ENCODE data around the gene KLK2. TPM values are rescaled to one million over a fixed set of nuclear protein-coding genes. Genes with fewer than 3 reads are reported as not detected.

KLK2 gene
- total RNA-seq, 6 experiments from 2014 or later: not detected

DNA sequence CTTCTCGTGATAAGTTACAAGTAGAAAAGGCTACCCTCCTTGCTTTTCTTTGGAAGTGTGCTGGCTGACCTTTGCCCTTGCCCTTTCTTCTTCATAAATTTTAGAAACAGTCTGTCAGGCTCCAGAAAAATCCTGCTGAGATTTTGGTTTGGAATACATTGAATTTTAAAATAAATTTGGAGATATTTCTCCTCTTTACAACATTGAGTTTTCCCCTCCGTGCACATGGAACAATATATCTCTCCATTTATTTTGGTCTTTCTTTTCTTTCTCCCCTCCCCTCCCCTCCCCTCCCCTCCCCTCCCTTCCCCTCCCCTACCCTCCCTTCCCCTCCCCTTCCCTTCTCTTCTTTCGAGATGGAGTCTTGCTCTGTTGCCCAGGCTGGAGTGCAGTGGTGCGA, 29.4 kb downstream of the KLK2 start:
- TF ChIP-seq, protein P1, sequence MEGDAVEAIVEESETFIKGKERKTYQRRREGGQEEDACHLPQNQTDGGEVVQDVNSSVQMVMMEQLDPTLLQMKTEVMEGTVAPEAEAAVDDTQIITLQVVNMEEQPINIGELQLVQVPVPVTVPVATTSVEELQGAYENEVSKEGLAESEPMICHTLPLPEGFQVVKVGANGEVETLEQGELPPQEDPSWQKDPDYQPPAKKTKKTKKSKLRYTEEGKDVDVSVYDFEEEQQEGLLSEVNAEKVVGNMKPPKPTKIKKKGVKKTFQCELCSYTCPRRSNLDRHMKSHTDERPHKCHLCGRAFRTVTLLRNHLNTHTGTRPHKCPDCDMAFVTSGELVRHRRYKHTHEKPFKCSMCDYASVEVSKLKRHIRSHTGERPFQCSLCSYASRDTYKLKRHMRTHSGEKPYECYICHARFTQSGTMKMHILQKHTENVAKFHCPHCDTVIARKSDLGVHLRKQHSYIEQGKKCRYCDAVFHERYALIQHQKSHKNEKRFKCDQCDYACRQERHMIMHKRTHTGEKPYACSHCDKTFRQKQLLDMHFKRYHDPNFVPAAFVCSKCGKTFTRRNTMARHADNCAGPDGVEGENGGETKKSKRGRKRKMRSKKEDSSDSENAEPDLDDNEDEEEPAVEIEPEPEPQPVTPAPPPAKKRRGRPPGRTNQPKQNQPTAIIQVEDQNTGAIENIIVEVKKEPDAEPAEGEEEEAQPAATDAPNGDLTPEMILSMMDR (IDR thresholded peaks at IDR 0.05): no peak
- TF ChIP-seq POLR2A (IDR thresholded peaks at IDR 0.05): no peak
- no peak for ATAC-seq
- Histone ChIP-seq H3K4me1 (no peaks in the 10 kb centered on the region), H3K9me3 (no peaks in the 10 kb centered on the region), H3K27me3 (peaks cover 0 to 6% of the 10 kb centered on the region in 2 donors), H3K27ac (no peak overlapping the region), H3K36me3 (no peaks in the 10 kb centered on the region), H3K4me3 (no peak overlapping the region)
- WGBS (ENCODE audit: insufficient coverage, low coverage, low lambda C conversion rate, missing lambda C conversion rate): 47% methylated on average over 4 of the region's 4 CpGs
- DNase-seq: no peak
- intact Hi-C loops (cut with DNase I): no loop called here

DNA sequence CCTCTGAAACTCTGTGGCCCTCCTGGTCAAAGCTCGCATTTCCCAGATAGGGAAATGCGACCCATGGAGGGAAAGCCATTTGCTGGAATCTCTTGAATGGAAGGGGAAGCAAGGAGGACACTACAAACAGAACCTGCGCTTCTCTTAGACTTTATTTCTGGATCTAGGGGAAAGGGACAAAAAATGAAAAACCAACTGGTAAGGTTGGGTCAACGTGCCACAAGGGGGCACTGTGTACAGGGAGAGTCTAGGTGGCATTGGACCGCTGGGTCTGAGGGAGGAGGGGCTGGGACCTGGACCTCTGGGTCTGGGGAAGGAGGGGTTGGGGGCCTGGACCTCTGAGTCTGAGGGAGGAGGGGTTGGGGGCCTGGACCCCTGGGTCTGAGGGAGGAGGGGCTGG, 33.0 kb downstream of the KLK2 start:
- ATAC-seq: peak in 1 of 4 donors; percentile 39
- DNase-seq: no peak
- no peak overlapping the region for H3K4me3 ChIP-seq
- H3K27me3 ChIP-seq: peaks cover 0 to 6% of the 10 kb centered on the region in 2 donors
- TF ChIP-seq POLR2A (IDR thresholded peaks at IDR 0.05): no peak
- TF ChIP-seq, protein P1 (IDR thresholded peaks at IDR 0.05): peak in 2 of 4 donors; percentile 28 to 38
- intact Hi-C loops (cut with DNase I): no loop called here
- no peaks in the 10 kb centered on the region for H3K9me3 ChIP-seq
- WGBS (ENCODE audit: insufficient coverage, low coverage, low lambda C conversion rate, missing lambda C conversion rate): 9% methylated on average over 5 of the region's 5 CpGs
- H3K4me1 ChIP-seq: no peaks in the 10 kb centered on the region
- no peak overlapping the region for H3K27ac ChIP-seq
- no peaks in the 10 kb centered on the region for H3K36me3 ChIP-seq

DNA sequence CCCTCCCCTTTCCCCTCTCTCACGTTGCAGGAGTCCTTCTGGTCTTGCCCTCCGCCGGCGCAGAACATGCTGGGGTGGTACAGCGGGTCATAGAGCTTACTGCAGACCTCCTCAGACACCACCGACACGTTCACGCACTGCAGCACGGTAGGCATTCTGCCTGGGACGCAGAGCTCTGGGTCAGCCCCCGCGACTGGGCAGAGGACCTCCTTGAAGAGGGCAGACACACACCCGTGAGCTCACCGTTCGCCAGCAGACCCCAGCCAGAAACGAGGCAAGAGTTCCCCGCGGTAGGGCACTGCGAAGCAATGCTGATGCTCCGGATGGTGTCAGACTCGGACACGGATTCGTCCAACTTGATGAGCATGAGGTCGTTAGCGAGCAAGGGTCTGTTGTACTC, 35.1 kb downstream of the KLK2 start:
- intact Hi-C loops (cut with DNase I): no loop called here
- DNase-seq: no peak
- ATAC-seq: no peak
- peaks cover 0 to 6% of the 10 kb centered on the region in 2 donors for H3K27me3 ChIP-seq
- 33% methylated on average over 8 of the region's 25 CpGs for WGBS (ENCODE audit: insufficient coverage, low coverage, low lambda C conversion rate, missing lambda C conversion rate)
- H3K4me3 ChIP-seq: no peak overlapping the region
- no peaks in the 10 kb centered on the region for H3K9me3 ChIP-seq
- H3K4me1 ChIP-seq: no peaks in the 10 kb centered on the region
- TF ChIP-seq, protein P1 (IDR thresholded peaks at IDR 0.05): no peak
- no peak for TF ChIP-seq POLR2A (IDR thresholded peaks at IDR 0.05)
- no peaks in the 10 kb centered on the region for H3K36me3 ChIP-seq
- H3K27ac ChIP-seq: no peak overlapping the region

DNA sequence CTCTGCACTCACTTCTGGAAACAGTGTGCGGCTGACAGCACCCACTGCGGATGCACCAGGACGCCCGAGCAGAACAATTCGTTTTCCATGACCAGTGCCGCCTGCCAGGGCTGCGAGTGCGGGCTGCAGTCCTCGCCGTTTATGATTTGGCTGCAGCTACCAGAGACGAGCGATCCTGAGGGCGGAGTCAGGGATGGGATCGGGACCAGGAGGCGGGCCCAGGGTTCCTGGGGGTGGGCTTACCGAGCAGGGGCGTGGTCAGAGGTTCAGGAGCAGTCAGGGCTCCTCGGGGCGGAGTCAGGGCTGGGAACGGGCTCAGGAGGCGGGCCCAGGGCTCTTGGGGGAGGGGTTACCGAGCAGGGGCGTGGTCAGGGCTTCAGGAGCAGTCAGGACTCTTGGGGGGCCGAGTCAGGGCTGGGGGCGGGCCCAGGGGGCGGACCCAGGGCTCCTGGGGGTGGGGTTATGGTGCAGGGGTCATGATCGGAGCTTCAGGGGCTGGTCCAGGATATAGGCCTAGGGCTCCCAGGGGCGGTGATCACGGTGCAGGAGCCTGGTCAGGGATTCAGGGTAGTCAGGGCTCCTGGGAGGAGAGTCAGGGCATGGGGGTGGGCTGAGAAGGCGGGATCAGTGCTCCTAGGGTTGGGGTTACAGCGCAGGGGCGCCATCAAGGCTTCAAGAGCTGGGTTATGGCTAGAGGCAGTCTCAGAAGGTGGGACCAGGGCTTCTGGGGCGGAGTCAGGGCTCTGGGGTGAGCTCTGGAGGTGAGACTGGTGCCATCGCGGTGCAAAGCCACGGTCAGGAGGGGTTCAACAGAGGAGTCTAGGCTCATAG, 36.2 kb downstream of the KLK2 start:
- H3K36me3 ChIP-seq: no peaks in the 10 kb centered on the region
- intact Hi-C loops (cut with DNase I): no loop called here
- DNase-seq: peak in 1 of 3 donors; percentile 31
- ATAC-seq: peak in 3 of 4 donors; percentile 19 to 47 (median 46)
- H3K27ac ChIP-seq: no peak overlapping the region
- TF ChIP-seq, protein P1 (IDR thresholded peaks at IDR 0.05): no peak
- TF ChIP-seq POLR2A (IDR thresholded peaks at IDR 0.05): no peak
- no peak overlapping the region for H3K4me3 ChIP-seq
- 4% methylated on average over 17 of the region's 36 CpGs for whole genome bisulfite sequencing (ENCODE audit: insufficient coverage, low coverage, low lambda C conversion rate, missing lambda C conversion rate)
- H3K27me3 ChIP-seq: peaks cover 0 to 6% of the 10 kb centered on the region in 2 donors
- H3K4me1 ChIP-seq: no peaks in the 10 kb centered on the region
- H3K9me3 ChIP-seq: no peaks in the 10 kb centered on the region

All from right lobe of liver (tissue), 6 donors.